ENCODE results near the gene KIF21A.

- TF ChIP-seq EZH2 (IDR thresholded peaks at IDR 0.05; ENCODE audit: borderline replicate concordance, low read depth, low read length, poor library complexity, severe bottlenecking) (no peak), CTCF (conservative IDR thresholded peaks at IDR 0.05; ENCODE audit: low read depth, low read length) (no peak)
Measured at GRCh38 chr12:39327965-39328364, 115.0 kb downstream of the KIF21A start.
